A549 (cell line): ENCODE results near the gene LOXL3.

Experiments used
- CEBPB ChIP-seq, 2 experiments: fragments of >200 bp in 1 of 2; sonication (Bioruptor Twin) in 1 of 2; formaldehyde crosslinking in 1 of 2; IDR thresholded peaks; 2 replicates each; pipeline ENCODE4 v1.6.1; 2012 to 2016
- CTCF ChIP-seq: fragments of >200 bp; sonication (Bioruptor Twin); formaldehyde crosslinking; IDR thresholded peaks from 3 replicates; pipeline ENCODE4 v1.5.1; 2016
- EP300 ChIP-seq, 2 experiments: fragments of >200 bp; sonication (Bioruptor Twin); formaldehyde crosslinking; IDR thresholded peaks; 2 replicates in 1 of 2; 3 replicates in 1 of 2; pipeline ENCODE4 v1.6.1; 2016 to 2017
- KDM1A ChIP-seq: fragments of 200-600 bp; sonication (generic); IDR thresholded peaks from 2 replicates; pipeline ENCODE4 v1.6.1; 2016; ENCODE audit warnings: low read depth, mild to moderate bottlenecking
- RFX5 ChIP-seq: fragments of 450-650 bp; IDR thresholded peaks from 2 replicates; pipeline ENCODE4 v1.7.1; 2014; ENCODE audit warnings: antibody characterized with exemption, mild to moderate bottlenecking, moderate library complexity

- TF ChIP-seq CTCF (no peak), RFX5 (no peak), EP300 (IDR thresholded peaks at IDR 0.05) (no peak), KDM1A (no peak), CEBPB (IDR thresholded peaks at IDR 0.05) (no peak)
These were observed 67.6 kb downstream of the LOXL3 start for GRCh38 chr2:74486141-74486540.
